Inferior parietal cortex (tissue), 1 donor: Measurements from ENCODE around the gene EPHB2.
"Not testable (repeated sequence)": the region's sequence is repeated elsewhere in the genome, so short reads cannot be mapped to it uniquely, and the experiment has no call there.

ENCODE experiments used
- DNase-seq: peaks from one replicate; pipeline ENCODE4 v3.0.0-alpha.2; 2016; ENCODE audit errors: extremely low spot score

EPHB2 gene

DNA sequence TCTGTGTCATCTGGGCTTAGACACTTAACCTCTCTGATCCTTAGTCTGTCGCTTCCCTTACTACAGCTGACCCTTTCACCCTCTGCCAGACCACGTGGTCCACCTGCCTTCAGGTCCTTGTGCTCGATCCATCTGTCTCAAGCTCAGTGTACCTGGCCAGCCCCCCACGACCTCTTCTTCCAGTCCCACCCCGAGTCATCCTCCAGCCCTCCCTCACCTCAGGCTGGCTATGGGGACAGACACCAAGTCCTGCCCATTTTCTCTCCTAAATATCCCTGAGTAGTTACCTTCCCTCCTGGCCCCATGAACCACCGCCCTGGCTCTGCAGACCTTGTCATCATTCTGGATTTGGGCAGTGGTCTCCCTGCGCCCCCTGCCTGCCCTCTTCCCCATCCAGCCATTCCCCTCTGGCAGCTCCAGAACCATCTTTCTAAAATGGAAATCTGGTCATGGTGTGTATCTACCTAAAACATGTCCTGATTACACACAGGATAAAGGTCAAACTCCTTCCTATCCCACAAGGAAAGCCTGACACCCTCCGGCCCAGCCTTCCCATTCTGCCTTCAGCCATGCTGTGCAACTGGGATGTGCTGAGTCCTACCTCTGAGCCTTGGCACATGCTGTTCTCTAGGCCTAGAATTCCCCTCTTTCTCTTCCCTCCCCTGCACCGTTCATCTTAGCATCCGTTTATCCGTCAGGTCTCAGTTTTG is 107.6 kb downstream of the EPHB2 start:
- DNase-seq = no peak

- DNase-seq = no peak
These were observed 108.7 kb downstream of the EPHB2 start for GRCh38 chr1:22819361-22819760.

DNA sequence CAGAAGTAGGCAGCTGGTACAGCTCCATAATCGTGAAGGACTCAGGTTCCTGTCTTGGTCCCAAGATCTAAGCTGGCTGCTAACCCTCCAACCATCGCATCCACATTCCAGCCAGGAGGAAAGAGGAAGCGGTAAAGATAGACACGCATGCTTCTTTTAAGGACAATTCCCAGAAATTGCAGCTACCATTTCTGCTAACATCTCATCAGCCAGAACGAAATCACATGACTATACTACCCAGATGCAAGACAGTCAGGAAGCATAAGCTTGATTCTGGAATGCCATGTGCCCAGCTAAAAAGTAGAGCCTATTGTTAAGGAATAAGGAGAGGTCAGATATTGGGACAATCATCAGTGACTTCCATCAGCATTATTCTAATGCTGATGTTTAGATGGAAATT is 110.4 kb downstream of the EPHB2 start:
- DNase-seq = no peak

- DNase-seq = no peak
These were observed 111.7 kb downstream of the EPHB2 start for GRCh38 chr1:22822371-22822770.

GRCh38 chr1:22824466-22824865 is 113.8 kb downstream of the EPHB2 start:
- no peak for DNase-seq

GRCh38 chr1:22824975-22825374 is 114.3 kb downstream of the EPHB2 start:
- DNase-seq = no peak

GRCh38 chr1:22825486-22826189 is 115.0 kb downstream of the EPHB2 start:
- no peak for DNase-seq

DNA sequence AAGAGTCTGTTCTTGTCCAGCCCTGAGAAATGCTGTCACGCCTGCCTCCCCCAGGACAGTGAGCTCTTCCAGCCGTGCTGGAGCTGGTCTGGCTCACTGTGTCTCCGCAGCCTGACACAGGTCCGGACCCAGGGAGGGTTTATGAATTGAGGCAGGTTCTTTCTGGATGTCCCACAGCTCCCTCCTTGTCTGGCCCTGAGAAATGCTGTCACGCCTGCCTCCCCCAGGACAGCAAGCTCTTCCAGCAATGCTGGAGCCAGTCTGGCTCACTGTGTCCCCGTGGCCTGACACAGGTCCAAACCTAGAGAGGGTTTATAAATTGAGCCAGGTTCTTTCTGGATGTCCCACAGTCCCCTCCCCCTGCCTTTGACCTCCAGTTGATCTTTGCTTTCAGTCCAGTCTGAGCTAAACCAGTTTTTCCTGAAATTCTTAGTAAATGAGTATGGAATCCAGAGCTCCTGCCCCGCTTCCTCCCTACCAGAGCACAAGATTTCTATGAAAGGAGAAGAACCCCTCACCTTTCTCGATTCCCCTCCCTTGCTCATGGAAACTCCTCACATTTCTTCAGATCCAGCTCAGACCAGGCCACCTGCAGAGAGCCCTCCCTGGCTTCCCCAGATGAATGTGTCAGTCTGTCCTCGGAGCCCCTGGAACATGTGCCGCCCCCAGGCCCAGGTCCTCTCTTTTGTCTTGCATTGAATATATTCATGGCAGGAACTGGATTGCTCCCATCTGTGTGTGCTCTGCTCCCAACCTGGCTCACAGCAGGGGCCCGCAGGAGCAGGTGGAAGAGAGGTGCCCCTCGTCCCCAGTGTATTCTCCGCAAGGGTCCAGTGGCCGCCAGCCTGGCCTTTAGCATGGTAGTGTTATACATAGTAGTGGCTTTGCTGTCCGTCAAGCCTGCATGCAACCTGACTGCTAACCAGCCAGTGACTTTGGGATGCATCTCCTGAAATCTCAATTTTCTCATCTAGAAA is 116.3 kb downstream of the EPHB2 start:
- no peak for DNase-seq

- DNase-seq = no peak
These were observed 117.2 kb downstream of the EPHB2 start for GRCh38 chr1:22827666-22828483.

DNA sequence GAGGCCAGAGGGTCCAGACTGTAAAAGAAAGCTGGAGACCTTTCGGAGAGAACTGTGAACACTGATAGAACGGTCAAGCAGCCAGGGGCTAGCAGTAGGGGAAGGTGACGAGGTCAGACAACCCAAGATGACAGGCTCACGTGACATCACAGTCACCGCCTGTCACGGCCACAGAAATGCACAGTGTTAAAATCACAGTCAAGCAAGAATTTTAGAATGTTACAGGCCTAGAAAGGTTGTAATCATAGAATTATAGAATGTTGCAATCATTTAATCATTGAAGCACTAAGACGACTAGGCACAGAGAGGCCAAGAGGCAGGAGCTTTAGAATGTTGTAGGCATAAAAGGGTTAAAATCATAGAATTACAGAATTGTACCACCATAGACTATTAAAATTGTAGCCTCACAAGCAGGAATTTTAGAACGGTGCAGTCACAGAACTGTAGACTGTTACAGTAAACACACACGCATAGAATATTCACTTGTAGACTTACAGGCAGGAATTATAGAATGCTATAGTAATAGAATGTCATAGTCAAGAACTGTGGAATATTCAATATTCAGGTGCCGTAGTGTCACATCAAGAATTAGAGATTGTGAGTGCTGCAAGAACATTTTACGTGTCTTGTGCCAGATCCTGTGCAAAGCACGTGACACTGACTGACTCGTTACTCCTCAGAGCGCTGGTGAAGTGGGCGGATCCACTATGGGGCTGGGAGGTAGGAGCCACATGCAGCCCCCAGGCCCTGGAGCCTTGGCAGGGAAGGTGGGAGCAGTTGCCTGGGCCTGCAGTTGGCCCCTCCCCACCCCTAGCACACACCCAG is 118.1 kb downstream of the EPHB2 start:
- no peak for DNase-seq

GRCh38 chr1:22829309-22829989 is 118.8 kb downstream of the EPHB2 start:
- no peak for DNase-seq

DNA sequence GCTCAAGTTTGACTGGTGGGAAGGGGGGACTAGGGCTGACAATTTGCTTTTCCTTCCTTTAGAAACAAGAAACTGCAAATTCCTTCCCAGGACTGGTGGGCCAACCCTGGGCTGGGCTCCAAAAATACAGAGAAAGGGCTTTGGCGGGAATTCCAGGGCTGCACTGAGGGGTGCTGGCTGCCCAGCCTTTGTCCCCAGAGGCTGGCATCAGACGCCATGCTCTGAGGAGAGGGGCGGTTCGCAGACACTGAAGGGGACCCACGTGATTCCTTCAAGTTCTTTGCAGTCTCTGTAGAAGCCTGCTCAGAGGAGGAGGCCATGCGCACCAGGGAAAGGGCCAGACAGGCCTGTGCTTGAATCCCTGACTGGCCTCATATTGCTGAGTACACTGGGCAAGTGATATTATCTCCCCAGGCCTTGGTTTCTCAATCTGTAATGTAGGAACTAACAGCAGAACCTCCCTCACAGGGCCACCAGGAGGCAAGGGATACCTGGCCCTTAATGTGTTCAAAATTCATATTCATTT is 119.5 kb downstream of the EPHB2 start:
- no peak for DNase-seq

DNA sequence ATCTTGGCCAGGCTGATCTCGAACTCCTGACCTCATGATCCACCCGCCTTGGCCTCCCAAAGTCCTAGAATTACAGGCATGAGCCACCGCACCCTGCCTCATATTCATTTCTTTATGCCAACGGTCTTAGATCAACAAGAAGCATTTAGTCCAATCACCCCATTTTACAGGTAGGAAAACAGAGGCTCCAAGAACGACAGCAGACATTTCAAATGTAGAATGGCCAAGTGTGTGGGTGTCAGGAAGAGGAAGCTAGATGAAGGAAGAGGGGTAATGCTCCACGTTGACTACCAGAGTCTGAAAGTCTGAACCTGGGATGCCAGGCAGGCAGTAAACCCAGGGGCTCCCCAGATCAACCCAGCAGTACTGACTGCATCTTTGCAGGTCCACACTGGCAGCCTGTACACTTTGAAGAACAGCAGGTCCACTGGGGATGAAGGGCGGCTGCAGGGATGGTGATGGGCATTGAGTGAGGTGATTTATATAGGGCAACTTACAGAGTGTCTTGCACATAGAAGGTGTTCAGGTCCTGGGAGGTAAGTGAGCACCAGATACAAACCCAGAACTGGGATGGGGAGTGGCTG is 120.2 kb downstream of the EPHB2 start:
- no peak for DNase-seq

DNA sequence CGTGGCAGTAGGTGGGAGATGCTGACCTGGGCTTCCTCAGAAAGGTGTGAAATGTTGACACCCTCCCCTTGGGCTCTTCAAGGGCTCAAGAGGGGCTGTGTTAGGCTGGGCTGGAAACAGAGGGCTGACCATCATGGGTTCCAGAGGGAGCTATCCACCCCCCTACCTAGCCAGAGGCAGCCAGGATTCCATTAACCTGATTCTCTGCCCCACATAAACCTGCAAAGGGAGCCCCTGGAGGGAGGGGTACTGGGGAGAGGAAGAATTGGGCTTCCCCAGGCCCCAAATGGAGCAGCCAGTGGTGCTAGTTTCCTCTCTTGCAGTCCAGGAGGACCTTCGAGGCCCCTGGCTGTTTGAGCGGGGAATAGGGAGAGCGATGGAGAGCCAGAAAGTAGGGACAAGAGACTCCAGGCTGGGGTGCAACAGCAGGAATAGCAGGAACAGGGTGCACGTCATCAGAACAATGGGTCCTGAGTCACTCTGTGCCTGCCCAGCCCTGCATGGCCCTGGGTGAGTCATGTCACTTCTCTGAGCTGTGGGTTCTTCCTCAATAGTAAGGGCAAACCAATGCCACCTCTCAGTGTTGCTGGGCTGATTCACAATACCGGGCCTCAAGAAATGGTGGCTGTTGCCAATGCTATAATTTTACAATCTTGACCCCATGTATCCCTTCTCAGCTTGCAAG is 121.2 kb downstream of the EPHB2 start:
- DNase-seq = no peak

GRCh38 chr1:22832414-22832786 is 121.8 kb downstream of the EPHB2 start:
- no peak for DNase-seq

- no peak for DNase-seq
These were observed 123.1 kb downstream of the EPHB2 start for GRCh38 chr1:22833699-22834098.

DNA sequence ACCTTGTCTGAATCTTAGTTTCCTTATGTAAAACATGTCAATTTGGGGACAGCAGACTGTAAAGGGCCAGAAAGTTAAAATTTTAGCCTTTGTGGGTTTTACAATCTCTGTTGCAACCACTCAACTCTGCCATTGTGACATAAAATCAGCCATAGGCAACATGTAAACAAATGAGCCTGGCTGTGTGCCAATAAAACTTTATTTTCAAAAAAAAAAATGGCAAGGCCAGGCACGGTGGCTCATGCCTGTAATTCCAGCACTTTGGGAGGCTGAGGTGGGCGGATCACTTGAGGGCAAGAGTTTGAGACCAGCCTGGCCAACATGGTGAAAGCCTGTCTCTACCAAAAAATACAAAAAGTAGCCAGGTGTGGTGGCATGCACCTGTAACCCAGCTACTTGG is 123.8 kb downstream of the EPHB2 start:
- DNase-seq = not testable (repeated sequence)

- DNase-seq = no peak
These were observed 125.1 kb downstream of the EPHB2 start for GRCh38 chr1:22835636-22836319.
